Left forelimb (tissue), 1 donor: ENCODE measurements around the gene CD226.
"Not testable (repeated sequence)": the region's sequence is repeated elsewhere in the genome, so short reads cannot be mapped to it uniquely, and the experiment has no call there.

Experiments used
- DNase-seq: peaks from one replicate; pipeline ENCODE4 v3.0.0-alpha.2; 2018; ENCODE audit warnings: low spot score

Gene CD226

GRCh38 chr18:69947361-69948133 lies at the start of gene CD226:
Gene CD226 (minus strand): TSS chr18:69947873. CDS start chr18:69947406, 467 bp downstream.
- DNase-seq: no peak

- DNase-seq: no peak
Measured at GRCh38 chr18:69996951-69997798, 49.5 kb upstream of the CD226 start.

- no peak for DNase-seq
Measured at GRCh38 chr18:69996417-69996816, 48.7 kb upstream of the CD226 start.

GRCh38 chr18:69995774-69996173 lies 48.1 kb upstream of the CD226 start:
- no peak for DNase-seq

GRCh38 chr18:69992776-69993175 lies 45.1 kb upstream of the CD226 start:
- no peak for DNase-seq

GRCh38 chr18:69987870-69988269 lies 40.2 kb upstream of the CD226 start:
- DNase-seq: no peak

GRCh38 chr18:69985239-69985638 lies 37.6 kb upstream of the CD226 start:
- DNase-seq: no peak

GRCh38 chr18:69982417-69982816 lies 34.7 kb upstream of the CD226 start:
- DNase-seq: no peak

- no peak for DNase-seq
Measured at GRCh38 chr18:69981948-69982347, 34.3 kb upstream of the CD226 start.

GRCh38 chr18:69980982-69981804 lies 33.5 kb upstream of the CD226 start:
- DNase-seq: no peak

- no peak for DNase-seq
Measured at GRCh38 chr18:69980509-69980908, 32.8 kb upstream of the CD226 start.

GRCh38 chr18:69978732-69979715 lies 31.4 kb upstream of the CD226 start:
- DNase-seq: no peak

GRCh38 chr18:69975294-69975693 lies 27.6 kb upstream of the CD226 start:
- DNase-seq: not testable (repeated sequence)

- no peak for DNase-seq
Measured at GRCh38 chr18:69974365-69974764, 26.7 kb upstream of the CD226 start.

GRCh38 chr18:69969491-69969890 lies 21.8 kb upstream of the CD226 start:
- DNase-seq: no peak

GRCh38 chr18:69968039-69968438 lies 20.4 kb upstream of the CD226 start:
- no peak for DNase-seq

GRCh38 chr18:69963196-69963595 lies 15.5 kb upstream of the CD226 start:
- DNase-seq: no peak

- no peak for DNase-seq
Measured at GRCh38 chr18:69961718-69962117, 14.0 kb upstream of the CD226 start.

- no peak for DNase-seq
Measured at GRCh38 chr18:69958422-69958821, 10.7 kb upstream of the CD226 start.

- no peak for DNase-seq
Measured at GRCh38 chr18:69957747-69958146, 10.1 kb upstream of the CD226 start.
